HG03135 (cell line): ENCODE data around the gene ADAMTS19.

ENCODE experiments used
- ATAC-seq: cut with Tn5 transposase; IDR thresholded peaks from one replicate; pipeline ENCODE4 v1.9.1; 2021; ENCODE audit warnings: mild to moderate bottlenecking, moderate library complexity; ENCODE audit not compliant: unreplicated experiment

ADAMTS19 gene

DNA sequence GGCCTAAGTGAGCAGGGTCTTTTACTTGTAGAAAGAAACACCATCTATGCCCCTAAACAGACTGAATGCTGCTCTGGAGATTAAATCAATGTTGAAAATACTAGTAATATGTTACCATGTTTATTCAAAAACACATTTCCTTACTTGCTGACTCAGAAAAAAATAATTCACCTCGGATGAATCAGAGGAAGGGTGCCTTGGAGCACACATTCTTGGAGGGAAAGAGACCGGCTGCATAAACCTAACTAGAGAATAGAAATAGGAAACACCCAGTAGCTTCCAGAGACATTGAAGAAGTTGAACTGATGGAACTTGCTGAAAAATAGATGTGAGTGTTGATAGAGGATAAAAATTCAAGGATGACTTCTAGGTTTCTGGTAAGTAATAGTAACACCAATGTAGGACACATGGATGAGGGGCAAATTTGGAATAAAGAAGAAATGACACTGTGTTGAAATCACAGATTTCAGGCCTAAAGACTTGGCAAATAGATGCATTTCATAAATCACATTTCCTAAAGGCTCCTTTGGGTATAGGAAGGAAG lies 210.9 kb downstream of the ADAMTS19 start:
- ATAC-seq: no peak

DNA sequence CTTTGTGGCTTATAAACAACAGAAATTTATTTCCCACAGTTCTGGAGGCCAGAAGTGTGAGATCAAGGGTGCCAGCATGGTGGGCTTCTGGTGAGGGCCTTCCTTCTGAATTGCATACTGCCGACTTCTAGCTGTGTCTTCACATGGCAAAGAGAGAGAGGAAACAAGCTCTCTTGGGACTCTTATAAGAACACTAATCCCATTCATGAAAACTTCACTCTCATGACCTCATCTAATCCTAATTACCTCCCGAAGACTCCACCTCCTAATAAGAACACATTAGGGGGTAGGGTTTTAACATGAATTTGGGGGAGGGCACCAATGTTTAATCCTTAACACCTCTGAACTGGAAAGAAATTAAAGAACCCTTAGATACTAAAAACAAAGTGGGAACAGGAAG lies 211.9 kb downstream of the ADAMTS19 start:
- ATAC-seq: no peak

DNA sequence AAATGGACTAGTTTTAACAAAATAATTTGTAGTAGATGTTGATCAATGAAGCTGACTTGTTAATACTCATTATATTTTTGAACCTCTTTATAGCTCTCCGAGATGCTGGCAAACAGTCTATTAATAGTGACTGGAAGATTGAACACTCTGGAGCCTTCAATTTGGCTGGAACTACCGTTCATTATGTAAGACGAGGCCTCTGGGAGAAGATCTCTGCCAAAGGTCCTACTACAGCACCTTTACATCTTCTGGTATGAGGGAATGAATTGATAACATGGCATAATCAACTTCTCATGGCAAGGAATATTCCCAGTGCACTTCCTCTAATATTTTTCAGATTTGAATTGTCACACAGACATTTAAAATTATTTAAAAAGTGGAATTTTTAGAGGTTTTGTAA lies 219.6 kb downstream of the ADAMTS19 start:
- ATAC-seq: no peak

DNA sequence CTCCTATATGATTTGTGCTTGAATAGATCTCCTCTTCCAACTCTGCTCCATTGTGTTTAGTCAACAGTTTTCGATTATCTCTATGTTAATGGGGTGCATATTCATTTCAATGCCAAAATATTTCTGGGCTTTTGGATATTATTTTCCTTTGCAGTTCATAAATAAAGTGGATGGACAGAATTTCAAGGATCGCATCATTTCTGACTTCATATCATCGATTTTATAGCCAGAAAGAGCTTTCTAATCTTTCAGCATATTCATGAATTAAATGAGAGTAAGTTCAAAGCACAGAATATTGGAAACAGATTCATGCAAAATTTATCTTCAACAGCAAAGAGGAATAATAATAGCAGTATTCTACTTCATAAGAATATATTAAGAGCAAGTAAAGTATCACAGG lies 227.8 kb downstream of the ADAMTS19 start:
- ATAC-seq: no peak

DNA sequence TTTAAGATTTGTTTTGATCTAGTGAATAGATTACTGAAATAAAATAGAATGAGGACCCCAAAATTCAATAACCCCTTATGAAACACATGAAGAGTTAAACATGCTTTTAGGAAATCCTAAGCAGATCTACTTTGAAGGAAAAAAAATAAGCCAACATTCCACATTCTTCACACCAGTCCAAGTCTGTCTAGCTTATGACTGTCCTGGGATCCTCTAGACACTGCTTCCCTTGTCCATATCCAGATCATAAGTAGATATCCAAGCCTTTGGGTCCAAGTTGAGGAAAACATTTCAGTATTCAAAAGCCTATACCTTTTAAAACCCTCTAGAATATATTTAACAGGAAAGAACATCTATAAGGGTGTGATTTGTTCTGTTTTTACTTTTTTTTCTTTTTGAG lies 228.9 kb downstream of the ADAMTS19 start:
- ATAC-seq: no peak

DNA sequence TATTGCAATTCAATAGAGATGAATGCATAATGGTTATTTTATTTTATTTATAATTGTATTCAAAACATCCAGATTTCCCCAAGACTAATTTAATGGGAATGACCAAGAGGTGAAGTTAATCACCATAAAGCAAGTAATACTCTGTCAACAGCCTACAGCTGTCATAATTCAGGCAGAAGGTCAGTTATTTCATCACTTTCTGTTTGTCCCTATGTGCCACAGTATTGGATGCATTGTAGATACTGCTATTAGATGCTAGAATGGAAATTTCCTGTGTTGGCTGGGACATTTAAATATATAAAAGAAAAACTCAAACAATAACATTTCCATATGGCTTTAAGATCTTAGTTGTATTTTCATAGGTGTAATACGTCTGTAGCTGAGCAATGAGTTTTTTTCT lies 231.1 kb downstream of the ADAMTS19 start:
- no peak for ATAC-seq

DNA sequence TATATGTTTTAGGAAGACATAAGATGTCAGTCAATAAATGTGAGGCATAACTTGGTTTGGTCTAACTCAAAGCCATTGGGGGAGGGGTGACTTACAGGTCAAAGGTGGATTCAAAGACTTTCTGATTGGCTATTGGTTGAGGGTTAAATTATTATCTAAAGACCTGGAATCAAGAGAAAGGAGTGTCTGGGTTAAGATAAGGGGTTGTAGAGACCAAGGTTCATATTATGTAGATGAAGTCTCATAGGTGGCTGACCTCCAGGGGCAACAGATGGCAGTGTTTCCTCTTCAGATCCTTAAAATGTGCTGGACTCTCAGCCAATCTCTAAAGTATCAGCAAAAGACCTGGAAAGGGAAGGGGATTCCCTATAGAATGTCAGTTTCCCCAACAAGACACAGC lies 236.5 kb downstream of the ADAMTS19 start:
- ATAC-seq: no peak

DNA sequence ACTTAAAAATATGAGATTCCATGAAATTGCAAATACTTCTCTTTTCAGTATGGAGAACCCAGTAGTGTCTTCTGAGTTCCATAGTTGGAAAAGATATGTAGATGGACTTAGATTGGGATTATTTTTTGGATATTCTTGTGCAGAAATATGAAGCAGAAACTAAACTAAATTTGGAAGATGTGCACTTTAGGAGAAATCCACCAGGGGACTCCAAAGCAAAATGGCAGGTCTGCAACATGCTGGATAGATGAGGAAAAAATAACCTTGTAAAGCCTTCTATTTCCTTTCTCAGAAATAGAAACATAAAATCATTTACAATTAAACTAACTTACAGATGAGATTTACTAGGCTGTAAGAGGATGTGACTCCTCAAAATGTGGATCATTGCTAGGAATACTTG lies 238.6 kb downstream of the ADAMTS19 start:
- no peak for ATAC-seq

DNA sequence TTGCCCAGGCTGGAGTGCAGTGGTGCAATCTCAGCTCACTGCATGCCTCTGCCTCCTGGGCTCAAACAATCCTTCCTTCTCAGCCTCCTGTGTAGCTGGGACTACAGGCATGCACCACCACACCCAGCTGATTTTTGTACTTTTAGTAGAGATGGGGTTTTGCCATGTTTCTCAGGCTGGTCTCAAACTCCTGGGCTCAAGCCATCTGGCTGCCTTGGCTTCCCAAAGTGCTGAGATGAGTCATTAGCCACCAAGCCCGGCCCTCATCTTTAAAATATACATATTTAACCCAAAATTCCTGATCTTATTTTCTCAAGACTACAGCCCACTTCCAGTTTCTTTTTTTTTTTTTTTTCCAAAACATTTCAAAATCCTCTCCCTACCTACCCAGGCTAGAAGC lies 256.1 kb downstream of the ADAMTS19 start:
- ATAC-seq: no peak

DNA sequence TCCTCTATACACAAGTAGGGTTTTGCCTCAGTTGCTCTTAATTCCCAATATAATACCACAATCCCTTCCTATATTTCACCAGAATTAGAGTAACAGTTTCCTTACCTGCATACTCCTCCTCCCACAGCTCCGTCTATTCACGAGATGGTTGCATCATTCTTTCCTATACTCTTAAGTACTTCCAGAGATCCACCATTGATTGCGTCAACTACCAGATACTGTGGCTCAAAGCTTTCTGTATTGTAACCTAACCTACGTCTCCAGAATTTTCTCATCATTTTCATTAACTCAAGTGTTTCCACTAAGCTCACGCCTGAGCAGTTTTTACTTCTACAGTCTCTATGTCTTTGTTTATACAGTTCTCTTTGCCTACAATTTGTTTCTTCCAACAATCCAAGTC lies 256.6 kb downstream of the ADAMTS19 start:
- ATAC-seq: no peak

DNA sequence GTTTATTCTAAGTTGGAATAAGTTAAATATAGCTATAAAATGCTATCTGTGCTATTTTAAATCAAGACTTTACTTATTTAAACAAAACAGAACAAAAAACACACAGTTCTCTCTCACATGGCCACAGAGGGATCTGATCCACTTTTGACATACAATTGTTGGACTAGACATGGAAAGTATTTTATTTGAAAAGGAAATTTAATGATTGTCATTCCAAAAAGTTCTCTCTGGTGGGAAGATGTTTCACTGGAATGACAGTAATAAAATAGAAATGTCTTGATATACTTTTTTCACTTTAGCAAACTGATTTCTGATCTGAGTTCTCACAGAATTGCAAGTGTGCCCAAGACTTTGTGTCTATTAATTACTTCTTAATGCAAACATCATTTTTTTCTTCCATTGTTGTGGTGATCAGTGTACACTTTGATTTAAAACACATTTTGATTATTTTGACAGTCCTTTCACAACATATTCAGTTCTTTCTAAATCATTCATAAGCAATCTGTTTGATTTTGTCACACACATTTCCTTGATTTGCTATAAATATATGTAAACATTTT lies 257.7 kb downstream of the ADAMTS19 start:
- ATAC-seq: no peak

DNA sequence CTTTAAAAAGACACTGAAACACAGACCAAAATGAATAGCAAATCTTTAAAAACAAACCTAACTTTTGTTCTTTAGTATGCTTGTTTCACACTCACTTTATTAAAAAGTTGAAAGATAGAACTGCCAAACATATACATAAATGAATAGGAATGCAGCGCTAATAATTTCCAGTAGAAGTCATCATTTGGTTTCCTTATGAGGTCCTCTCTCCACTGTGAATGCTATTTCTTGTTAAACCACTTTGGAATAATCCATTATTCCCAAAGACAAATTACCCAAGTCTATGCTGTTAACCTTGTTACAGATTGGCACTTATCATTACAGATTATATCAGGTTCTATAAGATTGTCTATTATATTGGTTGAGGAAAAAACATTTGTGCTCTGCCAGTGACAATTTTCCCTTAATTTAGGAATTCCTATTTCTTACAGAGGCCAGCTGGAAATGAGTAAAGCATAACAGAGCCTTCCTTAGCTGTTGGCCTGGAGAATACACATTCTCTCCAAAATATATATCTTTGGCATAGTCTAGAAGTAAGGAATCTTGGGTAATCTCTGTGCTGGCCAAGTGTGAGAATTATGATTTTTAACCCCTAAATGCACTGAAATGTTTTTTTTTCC lies 258.5 kb downstream of the ADAMTS19 start:
- ATAC-seq: no peak

DNA sequence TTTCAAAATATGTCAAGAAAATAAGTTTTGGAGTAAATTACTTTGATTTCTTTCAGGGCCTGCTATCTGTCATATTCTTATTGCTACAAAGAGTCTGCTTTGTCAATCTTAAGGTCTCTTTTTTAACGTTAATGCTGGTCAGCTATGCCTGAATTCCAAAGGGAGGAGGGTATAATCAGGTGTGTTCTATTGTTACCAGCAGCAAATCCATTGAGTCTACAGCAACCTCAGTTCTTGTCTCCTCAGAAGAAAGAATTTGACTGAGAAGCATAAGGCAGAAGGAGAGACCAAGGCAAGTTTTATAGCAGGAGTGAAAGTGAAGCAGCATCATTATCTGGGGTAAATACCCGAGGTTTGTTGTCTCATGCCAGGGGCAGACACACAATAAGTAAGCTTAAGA lies 264.1 kb downstream of the ADAMTS19 start:
- ATAC-seq: no peak

DNA sequence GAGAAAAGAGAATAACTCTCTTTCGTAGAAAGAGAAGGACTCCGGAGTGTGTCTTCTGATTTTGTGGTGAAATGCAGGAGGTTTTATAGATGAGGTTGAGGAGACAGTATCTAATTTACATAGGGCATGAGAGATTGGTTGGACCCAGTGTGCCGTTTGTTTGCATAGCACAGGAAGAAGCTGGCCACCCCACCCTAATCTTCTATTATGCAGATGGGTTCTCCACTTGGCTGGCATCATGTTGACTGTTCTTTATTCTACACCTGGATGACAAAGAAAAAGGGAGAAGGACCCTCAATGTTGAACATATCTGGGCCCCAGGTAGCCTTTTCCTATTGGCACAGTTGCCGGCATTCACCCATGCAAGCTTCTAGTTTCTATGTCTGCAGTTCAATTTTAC lies 264.5 kb downstream of the ADAMTS19 start:
- no peak for ATAC-seq

DNA sequence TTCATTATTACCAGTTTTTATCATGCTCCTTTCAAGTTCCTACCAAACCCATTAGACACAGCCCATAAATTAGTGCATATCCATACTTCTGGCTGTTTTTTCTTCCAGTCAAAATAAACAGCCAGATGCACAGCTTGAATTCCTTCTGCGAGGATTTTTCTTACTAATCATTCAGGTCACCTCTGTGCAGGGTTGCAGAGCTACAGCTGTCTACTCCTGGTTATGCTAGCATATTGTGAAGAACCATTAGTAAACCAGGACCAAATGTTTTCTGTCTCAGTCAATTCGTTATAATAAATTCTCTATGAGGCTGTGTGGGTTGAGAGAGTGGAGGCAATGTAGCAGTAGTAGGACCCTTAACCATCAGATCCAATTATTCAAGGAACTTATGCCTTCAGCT lies 279.7 kb downstream of the ADAMTS19 start:
- no peak for ATAC-seq

DNA sequence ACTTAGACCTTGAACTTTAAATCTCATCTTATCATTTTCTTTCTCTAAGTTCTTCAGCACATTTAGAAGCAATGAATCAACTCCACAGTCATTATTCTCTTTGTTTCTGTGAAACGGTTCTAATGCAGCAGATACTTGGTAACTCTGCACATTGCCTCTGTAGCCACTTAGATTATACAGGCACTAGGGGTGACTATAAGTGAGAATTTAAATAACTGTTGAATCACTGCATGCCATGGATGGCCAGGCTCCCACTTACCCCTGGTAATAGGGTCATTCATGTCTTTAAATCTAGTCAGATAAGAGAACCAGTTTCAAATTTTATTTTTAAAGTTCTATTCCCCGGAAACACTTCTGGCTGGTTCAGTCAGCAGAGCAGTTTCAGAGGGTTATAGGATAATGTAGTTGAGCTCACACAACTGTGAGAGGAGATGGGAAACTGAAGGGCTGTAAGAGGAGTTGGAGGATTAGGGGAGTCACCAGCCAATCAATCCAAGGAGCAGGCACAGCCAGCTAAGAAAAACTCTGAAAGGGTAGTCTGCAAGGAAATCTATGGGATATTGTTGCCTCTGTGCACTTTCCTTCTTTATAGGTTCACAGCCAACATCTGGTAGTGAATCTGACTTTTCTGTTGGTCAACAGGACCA lies 283.6 kb downstream of the ADAMTS19 start:
- no peak for ATAC-seq

DNA sequence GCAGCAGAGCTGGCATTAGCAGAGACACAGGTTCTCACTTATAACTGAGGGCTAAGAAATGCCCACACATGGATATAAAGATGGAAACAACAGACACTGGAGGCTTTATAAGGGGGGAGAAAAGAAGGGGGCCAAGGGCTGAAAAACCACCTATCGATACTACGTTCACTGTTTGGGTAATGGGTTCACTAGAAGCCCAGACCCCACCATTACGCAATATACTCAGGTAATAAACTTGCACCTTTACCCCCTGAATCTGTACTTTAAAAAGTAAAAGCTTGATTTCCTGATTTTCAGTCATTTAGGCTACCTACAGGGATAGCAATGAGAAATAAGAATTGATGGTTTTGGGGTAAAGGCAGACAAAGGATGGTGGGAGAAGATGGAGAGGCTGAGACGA lies 285.9 kb downstream of the ADAMTS19 start:
- ATAC-seq: no peak

DNA sequence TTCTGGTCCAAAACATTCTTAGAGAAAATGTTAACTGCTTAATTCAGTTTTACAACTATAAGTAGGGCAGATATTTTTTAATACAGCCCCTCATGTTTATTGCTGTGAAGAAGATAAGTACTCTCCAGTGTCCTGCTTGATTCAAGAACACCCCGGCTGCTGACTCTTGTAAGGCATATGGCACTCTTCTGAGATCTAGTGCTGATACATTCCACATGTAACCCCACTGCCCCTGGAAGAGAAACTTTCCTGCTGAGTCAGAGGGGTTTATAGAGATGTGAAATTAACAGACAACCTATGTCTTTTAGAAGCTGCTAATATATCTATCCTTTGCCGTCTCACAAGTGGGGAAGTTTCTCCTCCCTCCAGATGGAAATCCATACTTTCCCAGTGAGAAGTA lies 286.8 kb downstream of the ADAMTS19 start:
- no peak for ATAC-seq

DNA sequence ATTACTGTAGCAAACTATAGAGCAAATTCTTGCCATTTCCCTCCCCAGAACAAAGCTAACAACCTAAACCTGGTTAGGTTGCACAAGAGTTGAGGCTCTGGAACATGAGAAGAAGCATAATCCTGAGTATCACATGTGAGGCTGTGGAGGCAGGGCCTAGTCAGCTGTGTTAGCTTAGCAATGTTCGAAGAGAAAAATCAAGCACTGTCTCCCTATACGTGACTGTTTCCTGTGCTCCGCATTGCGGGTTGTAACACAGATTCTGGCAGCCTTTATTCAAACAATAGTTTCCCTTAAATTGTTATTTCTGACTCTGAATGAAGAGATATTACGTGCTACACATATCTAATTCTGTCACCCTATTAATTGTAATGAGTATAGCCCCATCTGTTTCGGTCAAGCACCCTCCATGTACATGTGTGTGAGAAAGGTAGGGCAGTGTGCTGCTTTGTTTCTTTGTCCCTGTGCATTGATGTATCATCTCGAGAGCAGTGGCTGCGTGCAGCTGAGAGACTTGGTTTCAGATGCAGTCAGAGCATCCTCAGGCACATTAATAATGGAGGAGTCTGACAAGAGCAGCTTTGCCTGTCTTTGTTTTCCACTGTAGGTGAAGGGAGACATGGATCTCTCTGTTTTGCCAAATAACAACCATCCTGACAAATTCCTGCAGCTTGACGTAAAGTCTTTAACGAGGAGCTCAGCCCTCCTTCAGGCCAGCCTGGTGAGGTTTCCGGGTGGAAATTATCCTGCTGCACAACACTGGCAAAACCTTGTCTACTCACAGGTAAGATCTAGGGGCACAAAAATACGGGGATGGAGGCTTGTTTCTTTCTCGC lies 287.7 kb downstream of the ADAMTS19 start, which contains the start of gene MINAR2:
MINAR2 (plus strand) TSS at position 523 of the 836 bp plus-strand sequence; CDS start at position 620, 97 bp downstream.
- no peak for ATAC-seq

DNA sequence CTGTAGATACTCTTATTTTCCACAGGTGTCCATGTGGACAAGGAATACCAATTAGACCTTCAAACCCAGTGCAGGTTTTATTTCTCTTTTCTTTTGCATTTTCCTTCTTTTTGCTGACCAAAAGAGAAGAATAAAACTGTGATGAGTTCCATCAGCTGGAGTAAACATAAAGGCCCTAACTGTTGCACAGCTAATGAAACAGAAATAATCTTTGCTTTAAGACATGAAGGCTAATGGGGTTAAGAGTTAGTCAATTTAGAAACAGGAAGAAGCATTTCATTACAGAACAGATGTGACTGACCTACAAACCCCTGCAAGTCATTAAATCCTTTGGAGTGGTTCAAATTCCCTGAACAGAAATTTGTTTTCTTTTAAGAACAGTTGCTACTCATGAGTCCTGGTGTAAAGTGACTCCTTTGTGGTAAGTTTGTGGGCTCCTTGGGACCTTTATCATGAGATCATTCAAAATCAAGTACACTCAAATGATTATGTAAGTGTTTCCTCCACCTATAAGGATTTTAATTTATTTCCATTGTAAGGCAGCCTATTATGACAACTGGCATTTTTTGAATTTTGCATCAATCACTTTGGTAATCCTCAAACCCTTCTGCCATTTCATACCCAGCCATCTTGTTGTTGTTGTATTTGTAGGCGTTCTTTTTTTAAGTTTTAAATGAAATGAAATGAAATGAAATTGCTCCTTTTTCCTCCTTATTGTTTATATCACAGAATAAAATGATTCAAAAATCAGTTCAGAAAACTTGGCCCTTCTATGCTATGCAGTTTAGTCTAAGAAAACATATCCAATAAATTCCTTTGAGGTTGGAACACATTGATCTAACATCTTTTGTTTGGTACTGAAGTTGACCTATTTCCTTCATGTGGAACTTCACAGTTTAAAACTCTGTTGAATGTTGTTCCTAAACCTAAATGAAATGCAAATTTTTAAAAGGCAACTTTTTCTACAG lies 289.1 kb downstream of the ADAMTS19 start:
- no peak for ATAC-seq
